Lower leg skin (tissue), 3 donors: Measurements from ENCODE around the gene PIP5K1C.

ENCODE experiments used
- CTCF ChIP-seq, 3 donors: fragments of 450-650 bp; IDR thresholded peaks; one replicate each; pipeline ENCODE4 v1.5.1; 2016; ENCODE audit warnings: antibody characterized with exemption in 3 of 3, mild to moderate bottlenecking in 3 of 3, moderate library complexity in 2 of 3
- POLR2A ChIP-seq, 2 donors: fragments of 450-650 bp; IDR thresholded peaks; one replicate each; pipeline ENCODE4 v1.6.1; 2016 to 2017; ENCODE audit warnings: antibody characterized with exemption in 2 of 2, mild to moderate bottlenecking in 1 of 2, moderate library complexity in 1 of 2

- TF ChIP-seq POLR2A (IDR thresholded peaks at IDR 0.05) (no peak), CTCF (IDR thresholded peaks at IDR 0.05) (no peak)
Measured at GRCh38 chr19:3648037-3648905, 52.0 kb downstream of the PIP5K1C start.
